ENCODE data around the gene NETO1.

NETO1 gene, protein sequence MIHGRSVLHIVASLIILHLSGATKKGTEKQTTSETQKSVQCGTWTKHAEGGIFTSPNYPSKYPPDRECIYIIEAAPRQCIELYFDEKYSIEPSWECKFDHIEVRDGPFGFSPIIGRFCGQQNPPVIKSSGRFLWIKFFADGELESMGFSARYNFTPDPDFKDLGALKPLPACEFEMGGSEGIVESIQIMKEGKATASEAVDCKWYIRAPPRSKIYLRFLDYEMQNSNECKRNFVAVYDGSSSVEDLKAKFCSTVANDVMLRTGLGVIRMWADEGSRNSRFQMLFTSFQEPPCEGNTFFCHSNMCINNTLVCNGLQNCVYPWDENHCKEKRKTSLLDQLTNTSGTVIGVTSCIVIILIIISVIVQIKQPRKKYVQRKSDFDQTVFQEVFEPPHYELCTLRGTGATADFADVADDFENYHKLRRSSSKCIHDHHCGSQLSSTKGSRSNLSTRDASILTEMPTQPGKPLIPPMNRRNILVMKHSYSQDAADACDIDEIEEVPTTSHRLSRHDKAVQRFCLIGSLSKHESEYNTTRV

DNA sequence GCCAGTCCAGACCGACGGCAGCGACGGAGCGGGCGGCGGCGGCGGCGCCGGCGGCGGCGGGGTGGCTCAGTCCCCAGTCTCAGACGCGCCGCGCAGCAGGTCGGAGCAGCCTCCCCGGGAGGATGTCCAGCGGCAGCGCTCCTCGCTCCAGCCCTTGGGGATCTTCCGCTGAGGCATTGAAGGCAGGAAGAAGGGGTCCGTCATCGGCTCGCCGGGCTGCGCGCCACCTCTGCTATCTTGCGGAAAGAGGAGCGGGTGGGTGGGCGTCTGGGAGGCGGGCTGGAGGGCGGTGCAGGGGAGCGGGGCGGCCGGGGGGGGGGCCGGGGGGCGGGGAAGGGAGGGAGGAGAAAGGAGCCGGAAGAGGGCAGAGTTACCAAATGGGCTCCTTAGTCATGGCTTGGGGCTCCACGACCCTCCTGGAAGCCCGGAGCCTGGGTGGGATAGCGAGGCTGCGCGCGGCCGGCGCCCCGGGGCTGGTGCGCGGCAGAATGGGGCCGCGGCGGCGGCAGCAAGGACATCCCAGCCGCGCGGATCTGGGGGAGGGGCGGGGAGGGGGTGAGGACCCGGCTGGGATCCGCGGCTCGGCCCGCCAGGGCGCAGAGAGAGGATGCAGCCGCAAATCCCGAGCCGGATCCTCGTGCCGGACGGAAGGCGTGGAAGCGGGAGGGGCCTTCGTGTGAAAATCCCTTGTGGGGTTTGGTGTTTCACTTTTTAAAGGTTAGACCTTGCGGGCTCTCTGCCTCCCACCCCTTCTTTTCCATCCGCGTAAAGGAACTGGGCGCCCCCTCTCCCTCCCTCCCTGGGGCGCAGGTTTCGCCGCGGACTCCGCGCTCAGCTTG is at the start of gene NETO1:
Gene NETO1 (minus strand): TSS at position 242 of the 839 bp plus-strand sequence. CDS start 696 bp downstream, outside the sequence.
- no peak for DNase-seq (ENCODE audit: low read depth)

DNA sequence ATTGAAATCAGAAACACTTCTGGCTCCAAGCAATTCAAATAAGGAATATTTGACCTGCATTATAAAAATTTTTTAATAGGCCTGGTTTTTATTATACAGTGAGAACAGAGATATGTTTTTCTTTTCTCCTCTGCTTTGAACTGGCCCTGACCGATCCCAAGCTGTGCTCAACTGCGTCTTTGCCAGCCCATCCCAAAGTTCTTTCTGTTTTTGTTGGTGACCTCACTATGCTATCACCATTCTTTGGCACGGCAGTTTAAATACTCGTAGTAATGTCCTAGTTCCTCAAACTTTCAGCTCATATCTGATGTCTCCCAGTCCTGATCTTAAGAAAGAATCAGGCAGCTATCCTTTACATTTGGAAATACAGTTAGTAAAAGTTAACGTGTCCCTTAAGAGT is 42.3 kb upstream of the NETO1 start:
- DNase-seq (ENCODE audit: low read depth): no peak

DNA sequence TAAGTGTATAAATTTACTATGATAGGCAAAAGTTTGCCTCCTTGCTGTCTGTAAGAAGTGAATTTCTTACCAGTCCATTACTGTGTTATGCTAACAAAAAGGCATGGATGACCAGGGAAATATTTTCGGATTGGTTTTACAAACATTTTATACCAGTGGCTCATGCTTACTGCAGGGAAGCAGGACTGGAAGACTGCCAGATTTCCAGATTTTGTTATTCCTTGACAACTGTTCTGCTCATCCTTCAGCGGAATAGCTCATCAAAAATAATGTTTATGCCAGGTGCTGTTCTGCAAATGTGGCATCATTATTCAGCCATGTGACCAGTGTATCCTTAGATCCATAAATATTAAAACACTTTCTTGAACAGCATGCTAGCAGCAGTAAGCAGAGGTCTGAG is 40.4 kb upstream of the NETO1 start:
- DNase-seq (ENCODE audit: low read depth): no peak

DNA sequence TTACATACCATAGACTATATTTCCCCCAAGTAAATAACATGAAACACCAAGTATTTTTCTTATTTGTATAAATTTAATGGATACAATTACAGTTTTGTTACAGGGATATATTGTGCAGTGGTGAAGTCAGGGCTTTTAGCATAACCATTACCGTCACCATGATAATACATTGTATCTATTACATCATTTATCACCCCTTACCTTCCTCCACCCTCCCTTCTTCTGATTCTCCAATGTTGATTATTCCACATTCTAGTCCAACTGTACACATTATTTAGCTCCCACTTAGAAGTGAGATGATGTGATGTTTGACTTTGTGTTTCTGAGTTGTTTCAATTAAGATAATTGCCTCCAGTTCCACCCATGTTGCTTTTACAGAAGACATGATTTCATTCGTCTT is 35.2 kb upstream of the NETO1 start:
- no peak for DNase-seq (ENCODE audit: low read depth)

DNA sequence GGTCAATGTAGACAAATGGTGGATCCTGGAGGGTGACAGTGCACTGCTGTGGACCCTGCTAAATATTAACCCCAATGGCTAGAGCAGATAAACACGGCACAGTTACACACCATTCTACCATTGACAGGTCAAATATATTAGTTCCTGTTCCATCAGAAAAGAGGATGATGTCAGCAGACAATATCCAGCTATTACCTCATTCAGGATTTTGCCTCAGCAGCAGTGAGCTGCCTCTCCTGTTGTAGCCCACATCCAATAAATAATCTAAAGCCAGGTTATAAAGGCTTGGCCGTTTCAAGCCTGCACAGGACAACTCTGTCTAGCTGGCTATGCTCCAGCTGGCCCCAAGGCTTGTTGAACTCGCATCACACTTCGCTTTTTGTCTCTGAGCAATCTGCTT is 31.6 kb upstream of the NETO1 start:
- no peak for DNase-seq (ENCODE audit: low read depth)

DNA sequence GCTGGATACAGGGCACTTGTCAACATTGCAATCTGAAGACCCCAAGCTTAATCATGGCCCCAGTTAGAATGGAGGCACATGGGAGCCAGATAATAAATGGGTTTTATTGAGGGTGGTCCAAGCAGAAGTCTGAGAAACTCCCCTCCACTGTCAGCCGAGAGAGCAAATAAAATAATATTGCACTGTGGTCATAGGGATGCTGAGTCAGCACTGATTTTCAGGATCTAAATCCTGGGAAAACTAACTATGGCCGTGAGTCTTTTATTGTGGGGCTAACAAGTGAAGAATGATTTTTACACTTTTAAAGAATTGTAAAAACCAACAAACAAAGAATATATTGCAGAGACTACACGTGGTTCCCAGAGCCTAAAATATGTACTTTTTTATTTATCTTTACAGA is 31.1 kb upstream of the NETO1 start:
- no peak for DNase-seq (ENCODE audit: low read depth)

DNA sequence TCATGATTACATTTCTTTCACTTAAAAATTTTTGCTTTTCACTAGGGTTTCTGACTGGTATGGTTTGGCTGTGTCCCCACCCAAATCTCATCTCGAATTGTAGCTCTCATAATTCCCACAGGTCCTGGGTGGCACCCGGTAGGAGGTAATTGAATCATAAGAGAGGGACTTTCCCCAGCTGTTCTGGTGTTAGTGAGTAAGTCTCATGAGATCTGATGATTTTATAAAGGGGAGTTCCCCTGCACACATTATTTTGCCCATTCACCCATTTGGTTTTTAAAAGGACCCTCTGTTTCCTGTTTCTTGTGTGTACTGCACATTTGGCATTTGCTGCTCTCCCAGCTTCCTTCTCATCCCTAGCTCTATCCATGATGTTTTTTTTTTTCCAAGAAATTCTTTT is 27.8 kb upstream of the NETO1 start:
- DNase-seq (ENCODE audit: low read depth): no peak

DNA sequence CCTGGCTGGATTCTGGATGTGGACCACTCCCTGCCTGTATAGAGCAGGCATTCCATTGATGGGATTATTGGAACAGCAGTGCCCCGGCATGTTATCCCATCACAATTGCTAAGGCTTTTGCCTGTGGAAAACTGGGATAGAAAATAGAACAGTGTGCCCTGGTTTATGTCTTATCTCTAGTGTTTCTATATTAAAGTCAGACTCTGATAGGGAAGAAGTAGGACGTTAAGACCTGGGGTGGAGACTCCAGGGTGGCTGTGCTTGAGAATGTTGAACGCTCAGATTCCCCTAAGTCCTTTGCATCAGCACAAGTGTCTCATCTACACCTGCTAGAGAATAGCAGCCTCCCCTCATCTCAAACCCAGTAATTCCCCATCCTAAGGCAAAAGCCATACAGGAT is 10.8 kb upstream of the NETO1 start:
- no peak for DNase-seq (ENCODE audit: low read depth)

DNA sequence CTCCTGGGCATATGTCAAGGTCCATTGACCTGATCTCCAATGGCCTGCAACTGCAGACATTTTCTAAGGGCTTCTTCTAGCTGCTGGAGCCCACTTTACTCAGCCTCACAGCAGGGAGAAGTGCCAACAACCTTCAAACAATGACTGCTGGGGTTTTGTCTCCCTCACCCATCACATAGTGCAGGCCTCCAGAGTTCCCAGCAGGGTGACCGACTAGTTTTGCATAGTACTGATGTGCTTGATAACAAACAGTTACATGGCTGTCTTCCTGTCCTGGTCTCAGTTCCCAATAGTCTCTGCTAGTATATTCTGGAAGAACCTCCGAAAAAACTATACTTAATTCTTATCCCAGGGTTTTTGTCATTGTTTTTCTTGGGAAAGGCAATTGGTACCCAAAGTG is 10.4 kb upstream of the NETO1 start:
- no peak for DNase-seq (ENCODE audit: low read depth)

DNA sequence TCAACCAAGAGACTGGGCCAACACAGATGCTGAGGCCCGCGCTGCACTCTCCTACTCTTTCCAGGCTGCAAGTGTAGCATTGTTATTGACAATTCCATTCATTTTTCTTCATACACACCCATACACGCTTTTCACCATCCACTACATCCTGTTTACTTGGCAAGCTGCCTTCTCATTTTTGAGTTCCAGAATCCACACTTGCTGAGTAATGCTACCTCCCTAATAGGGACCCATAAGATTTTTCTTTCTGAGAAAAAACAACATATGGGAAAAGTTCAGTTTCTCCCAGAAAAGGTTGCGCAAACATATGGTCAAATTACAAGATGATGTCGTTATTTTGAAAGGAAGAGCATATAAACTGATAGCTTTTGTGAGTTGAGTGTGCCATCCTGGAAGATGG is 3.3 kb upstream of the NETO1 start:
- DNase-seq (ENCODE audit: low read depth): no peak

DNA sequence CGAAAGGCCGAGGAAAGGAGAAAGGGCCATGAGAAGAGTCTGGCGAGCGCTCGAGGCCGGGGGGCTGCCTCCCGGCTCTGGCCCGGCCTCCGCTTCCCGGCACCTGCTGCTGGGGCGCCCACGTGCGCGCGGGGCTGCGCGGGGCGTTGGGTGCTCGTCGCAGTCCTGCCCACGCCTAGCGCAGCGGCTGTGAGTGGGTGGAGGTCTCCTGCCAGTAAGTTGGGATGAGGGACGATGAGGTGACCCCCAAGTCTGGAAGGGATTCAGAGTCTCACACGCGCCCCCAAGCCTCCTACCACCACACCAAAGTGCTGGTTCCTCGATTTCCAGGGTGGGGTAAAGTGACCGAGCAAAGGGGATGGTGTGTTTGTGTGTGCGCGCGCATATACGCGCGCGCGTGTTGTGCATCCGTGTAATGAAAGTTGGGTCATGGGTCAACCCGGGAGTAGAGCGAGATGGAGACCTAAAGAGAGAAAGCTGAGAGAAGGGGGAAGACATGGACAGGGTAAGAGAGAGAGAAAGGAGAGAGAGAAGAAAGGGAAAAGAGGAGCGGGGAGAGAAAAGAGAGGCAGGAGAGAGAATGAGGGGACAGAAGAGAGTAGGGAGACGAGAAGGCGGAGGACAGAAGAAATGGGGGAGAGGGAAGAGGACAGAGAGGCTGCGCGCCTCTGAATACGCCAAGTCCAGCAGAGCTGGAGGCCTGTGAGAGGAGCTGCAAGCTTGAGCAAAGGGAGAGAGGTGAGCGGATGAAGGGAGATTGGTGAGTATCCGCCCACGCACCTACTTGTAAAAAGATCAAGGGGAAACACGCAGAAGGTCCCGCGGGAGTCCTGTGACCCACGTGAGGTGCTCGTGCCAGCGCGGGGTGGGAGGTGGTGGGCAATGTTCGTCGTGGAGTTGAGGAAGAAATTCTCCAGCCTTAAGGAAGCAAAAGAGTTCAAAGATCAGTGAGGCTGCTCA is 1.7 kb upstream of the NETO1 start:
- no peak for DNase-seq (ENCODE audit: low read depth)

DNA sequence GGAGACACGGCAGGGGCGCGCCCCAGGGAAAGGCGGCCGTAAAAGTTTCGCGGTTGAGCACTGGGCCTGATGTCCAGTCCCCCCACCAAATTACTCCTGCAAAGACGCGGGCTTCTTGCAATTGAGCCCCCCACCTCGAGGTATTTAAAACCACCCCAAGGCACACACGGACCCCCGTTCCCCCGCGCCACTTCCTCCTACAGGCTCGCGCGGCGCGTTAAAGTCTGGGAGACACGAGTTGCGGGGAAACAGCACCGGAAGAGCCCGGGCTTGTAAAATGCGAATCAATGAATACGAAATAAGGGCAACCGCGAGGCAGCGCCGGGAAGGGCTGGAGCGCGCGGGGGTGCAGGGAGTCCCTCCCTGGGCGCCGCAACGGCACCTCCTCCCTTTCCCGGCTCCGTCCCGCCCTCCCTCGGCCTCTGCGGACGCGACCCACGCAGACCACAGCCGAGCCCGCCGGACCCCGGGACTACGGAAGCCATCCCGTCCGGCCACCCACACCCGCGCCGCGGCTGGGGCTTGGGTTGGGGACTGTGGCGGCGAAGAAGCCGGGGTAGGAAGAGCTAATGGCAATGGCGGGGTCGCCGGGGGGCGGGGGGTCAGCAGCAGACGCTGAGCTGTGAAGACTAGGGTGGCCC is 918 bp upstream of the NETO1 start:
- no peak for DNase-seq (ENCODE audit: low read depth)

DNA sequence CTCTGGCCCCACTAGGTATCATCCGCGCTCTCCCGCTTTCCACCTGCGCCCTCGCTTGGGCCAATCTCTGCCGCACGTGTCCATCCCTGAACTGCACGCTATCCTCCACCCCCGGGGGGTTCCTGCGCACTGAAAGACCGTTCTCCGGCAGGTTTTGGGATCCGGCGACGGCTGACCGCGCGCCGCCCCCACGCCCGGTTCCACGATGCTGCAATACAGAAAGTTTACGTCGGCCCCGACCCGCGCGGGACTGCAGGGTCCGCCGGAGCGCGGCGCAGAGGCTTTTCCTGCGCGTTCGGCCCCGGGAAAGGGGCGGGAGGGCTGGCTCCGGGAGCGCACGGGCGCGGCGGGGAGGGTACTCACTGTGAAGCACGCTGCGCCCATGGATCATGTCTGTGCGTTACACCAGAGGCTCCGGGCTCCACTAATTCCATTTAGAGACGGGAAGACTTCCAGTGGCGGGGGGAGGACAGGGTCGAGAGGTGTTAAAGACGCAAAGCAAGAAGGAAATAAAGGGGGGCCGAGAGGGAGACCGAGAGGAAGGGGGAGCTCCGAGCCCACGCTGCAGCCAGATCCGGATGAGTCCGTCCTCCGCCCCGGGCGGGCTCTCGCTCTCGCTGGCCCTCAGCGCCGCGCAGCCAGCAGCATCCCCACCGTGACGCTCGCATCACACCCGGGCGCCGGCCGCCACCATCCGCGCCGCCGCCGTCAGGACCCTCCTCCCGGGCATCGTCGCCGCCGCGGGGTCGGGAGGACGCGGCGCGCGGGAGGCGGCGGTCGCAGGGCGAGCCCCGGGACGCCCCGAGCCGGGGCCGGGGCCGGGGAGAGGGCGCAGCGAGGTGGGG is 664 bp downstream of the NETO1 start:
- DNase-seq (ENCODE audit: low read depth): no peak

DNA sequence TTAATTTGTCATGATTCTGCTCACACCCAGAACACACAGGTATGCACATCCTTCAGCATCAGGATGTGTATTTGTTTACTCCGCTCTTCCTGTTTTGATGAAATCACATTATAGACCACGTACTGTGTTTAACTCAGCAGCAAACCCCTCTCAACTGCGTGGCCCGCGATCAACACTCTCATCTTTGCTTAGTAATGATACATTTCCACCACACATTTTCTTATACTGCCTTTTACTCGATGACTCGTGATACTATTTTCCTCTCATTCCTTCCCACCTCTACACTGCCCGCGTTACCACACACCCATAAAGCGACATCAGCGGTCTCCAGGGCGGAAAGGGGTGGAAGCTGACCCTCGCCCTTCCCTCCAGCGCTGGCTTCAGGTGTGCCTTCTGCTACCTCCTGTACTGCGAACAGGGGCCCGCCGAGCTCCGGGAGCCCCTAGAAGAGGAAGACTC is 1.3 kb downstream of the NETO1 start:
- no peak for DNase-seq (ENCODE audit: low read depth)

DNA sequence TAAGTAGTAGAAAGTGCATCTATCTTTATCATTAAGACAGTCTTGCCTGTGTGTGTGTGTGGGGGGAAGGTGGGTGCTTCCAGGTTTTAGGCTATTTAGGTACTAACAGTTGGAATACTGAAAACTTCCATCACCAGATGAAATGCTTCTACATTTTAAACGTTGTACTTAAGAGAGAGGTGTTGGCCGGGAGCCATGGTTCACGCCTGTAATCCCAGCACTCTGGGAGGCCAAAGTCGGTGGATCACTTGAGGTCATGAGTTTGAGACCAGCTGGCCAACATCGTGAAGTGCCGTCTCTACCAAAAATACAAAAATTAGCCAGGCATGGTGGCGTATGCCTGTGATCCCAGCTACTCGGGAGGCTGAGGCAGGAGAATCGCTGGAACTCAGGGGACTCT is 4.0 kb downstream of the NETO1 start:
- no peak for DNase-seq (ENCODE audit: low read depth)

DNA sequence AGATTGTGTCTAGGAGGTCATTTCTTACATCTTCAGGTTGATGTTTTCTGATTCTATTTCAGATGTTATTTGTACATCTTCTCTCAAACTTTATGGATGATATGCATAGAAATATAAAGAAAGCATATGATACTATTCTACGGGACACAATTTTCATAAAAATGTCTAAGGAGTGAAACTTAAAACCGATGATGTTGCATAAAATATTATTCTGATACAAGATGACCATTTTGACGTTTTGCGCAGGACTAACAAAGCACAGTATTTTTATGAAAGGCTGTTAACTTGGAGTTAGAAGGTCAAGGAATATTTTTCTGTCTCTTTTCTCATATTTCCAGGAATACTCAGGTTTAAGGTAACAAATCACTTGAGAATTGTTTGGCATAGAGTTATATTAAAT is 8.7 kb downstream of the NETO1 start:
- DNase-seq (ENCODE audit: low read depth): no peak

DNA sequence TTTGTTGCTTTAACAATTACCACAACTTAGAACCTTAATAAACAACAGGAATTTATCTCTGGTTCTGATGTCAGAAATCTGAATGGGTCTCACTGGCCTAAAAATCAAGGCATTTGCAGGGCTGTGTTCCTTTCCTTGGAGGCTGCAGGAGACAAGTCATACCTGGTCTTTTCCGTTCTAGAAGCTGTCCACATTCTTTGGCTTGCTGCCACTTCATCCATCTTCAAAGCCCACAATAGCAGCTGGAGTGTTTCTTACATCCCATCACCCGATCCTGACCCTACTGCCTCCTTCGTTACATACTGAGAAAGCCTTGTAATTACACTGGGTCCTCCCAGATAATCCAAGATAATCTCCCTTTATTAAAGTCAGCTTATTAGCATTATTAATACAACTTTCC is 18.1 kb downstream of the NETO1 start:
- no peak for DNase-seq (ENCODE audit: low read depth)

DNA sequence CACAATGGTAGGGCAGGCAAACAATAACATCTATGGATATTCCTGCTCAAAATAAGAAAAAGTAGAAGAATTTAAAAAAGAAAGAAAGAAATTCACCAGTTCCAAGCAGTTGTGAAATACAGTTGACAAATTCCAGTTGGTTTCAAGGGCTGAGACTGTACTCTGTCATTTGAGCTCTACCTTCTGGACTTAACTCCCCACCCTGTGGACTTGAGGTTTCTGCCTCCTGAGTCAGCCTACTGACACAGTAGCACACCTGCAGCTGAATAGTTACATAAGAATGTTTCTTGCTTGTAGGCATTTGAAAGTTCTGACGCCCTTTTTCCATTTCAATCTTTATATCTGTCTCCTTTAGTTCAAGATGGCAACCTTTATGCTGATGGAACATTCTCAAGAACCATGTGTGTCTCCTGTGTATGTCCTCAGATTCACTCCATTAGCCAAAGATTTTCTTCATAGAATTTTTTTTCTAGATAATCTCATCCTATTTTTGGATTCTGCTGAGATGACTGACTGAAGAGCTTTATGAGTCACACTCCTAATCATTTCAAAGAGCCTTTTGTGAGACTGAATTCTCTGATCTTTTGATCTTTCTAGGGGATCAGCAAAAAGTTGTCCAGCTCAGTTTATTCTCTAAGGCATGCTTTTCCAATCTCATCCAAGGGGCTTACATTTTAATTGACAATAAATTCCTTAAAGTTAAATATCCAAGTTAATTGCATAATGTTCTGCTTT is 19.1 kb downstream of the NETO1 start:
- no peak for DNase-seq (ENCODE audit: low read depth)

DNA sequence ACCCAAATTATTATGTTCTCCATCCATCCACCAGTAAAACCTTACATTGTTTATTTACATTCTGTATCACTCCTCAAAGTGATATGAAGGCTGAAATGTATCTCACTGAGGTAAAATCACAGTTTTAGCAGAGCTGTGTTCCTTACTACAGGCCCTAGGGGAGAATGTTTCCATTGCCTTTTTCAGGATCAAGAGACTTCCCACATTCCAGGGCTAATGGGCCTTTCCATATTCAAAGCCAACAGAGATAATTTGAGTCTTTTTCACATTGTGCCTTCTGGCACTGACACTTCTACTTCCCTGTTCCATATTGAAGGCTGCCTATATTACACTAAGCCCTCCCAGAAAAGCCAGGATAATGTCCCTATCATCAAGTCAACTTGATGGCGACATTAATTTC is 20.0 kb downstream of the NETO1 start:
- no peak for DNase-seq (ENCODE audit: low read depth)
